GM19468 (cell line): Measurements from ENCODE around the gene ACAP1.
A peak's percentile ranks its signal among the peaks of the same experiment; 100 is the strongest.
"Not testable (repeated sequence)": the region's sequence is repeated elsewhere in the genome, so short reads cannot be mapped to it uniquely, and the experiment has no call there.

Experiments used
- ATAC-seq: cut with Tn5 transposase; IDR thresholded peaks from one replicate; pipeline ENCODE4 v1.9.1; 2021; ENCODE audit warnings: mild to moderate bottlenecking, moderate library complexity, moderate number of reproducible peaks; ENCODE audit not compliant: unreplicated experiment; ENCODE audit errors: extremely low read depth

The ACAP1 gene

GRCh38 chr17:7327056-7327455 is 9.3 kb upstream of the ACAP1 start:
- ATAC-seq = no peak

- ATAC-seq = no peak
Observed at GRCh38 chr17:7327501-7327900, 8.8 kb upstream of the ACAP1 start.

GRCh38 chr17:7328009-7328408 is 8.3 kb upstream of the ACAP1 start:
- no peak for ATAC-seq

- ATAC-seq = no peak
Observed at GRCh38 chr17:7328840-7329373, 7.4 kb upstream of the ACAP1 start, which contains the start of gene NEURL4. TSS of gene NEURL4 (minus strand) at chr17:7329335. CDS start at chr17:7329312, 23 bp downstream.

GRCh38 chr17:7329374-7329996 is 6.8 kb upstream of the ACAP1 start:
- peak; percentile 44 for ATAC-seq

- ATAC-seq = peak; percentile 9
Observed at GRCh38 chr17:7329997-7330637, 6.2 kb upstream of the ACAP1 start.

GRCh38 chr17:7330638-7331015 is 5.7 kb upstream of the ACAP1 start:
- no peak for ATAC-seq

GRCh38 chr17:7332111-7332510 is 4.2 kb upstream of the ACAP1 start:
- no peak for ATAC-seq

- not testable (repeated sequence) for ATAC-seq
Observed at GRCh38 chr17:7332600-7333069, 3.7 kb upstream of the ACAP1 start.

- ATAC-seq = no peak
Observed at GRCh38 chr17:7334938-7335538, 1.3 kb upstream of the ACAP1 start.

- not testable (repeated sequence) for ATAC-seq
Observed at GRCh38 chr17:7335765-7336164, 564 bp upstream of the ACAP1 start.

- ATAC-seq = not testable (repeated sequence)
Observed at GRCh38 chr17:7337600-7337999, 1.3 kb downstream of the ACAP1 start.

GRCh38 chr17:7340179-7340578 is 3.9 kb downstream of the ACAP1 start:
- ATAC-seq = no peak

GRCh38 chr17:7341842-7342241 is 5.5 kb downstream of the ACAP1 start:
- ATAC-seq = no peak

GRCh38 chr17:7343250-7343649 is 6.9 kb downstream of the ACAP1 start:
- no peak for ATAC-seq

GRCh38 chr17:7346761-7347614 is 10.7 kb downstream of the ACAP1 start:
- no peak for ATAC-seq

- ATAC-seq = no peak
Observed at GRCh38 chr17:7347630-7348477, 11.5 kb downstream of the ACAP1 start.

GRCh38 chr17:7348478-7349242 is 12.3 kb downstream of the ACAP1 start:
- ATAC-seq = no peak
